GM18870 (cell line): Measurements from ENCODE around the gene PWWP2B.

Experiments
- ATAC-seq: cut with Tn5 transposase; IDR thresholded peaks from one replicate; pipeline ENCODE4 v1.9.1; 2021; ENCODE audit warnings: moderate library complexity; ENCODE audit not compliant: unreplicated experiment

The PWWP2B gene

GRCh38 chr10:132455986-132456847 lies 59.2 kb downstream of the PWWP2B start:
- ATAC-seq, result no peak

DNA sequence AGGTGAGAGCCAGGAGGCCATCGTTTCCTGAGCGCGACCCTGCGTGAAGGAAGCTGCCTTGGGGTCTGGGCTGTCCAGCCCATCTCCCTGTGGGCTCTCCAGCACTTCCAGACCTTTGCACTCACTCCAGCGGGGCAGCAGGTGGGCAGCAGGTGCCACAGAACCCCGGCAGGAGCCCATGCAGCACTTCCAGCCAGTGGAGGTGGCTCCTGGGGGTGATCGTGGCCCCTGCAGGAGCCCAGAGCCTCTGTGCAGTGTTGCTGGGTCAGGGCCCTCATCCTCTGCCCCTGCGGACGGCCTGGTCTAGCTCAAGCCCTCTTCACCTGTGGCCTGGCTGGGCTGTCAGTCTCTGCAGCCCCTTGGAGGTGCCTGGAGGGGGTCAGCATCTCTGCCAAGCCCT lies 59.9 kb downstream of the PWWP2B start:
- no peak for ATAC-seq

GRCh38 chr10:132457328-132458070 lies 60.5 kb downstream of the PWWP2B start:
- no peak for ATAC-seq

DNA sequence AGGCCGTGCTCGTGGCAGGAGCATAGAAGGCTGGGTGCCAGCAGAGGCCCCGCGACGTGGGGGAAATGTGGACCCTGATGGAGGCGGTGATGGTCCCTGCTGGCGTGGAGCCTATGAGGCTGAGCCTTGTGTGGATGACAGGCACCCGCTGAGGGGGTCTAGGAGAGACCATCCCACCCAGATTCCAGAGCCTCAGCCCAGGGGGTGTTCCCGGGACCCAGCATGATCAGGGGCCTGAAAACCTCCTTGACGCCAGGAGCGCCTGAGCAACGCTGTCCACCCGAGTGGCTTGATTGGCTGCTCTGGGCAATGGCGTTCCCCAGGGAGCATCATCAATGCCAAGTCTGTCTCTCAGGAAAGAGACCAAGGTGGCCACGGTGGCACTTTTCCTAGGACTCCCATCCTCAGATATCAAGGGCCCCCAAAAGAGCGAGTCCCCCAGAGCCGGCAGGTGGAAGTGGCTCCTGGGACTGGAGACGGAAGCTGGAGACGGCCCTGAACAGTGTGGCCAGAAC lies 61.1 kb downstream of the PWWP2B start:
- ATAC-seq, result no peak

- no peak for ATAC-seq
These were observed 61.7 kb downstream of the PWWP2B start for GRCh38 chr10:132458586-132459300.

GRCh38 chr10:132459301-132460003 lies 62.5 kb downstream of the PWWP2B start:
- ATAC-seq, result no peak

- no peak for ATAC-seq
These were observed 63.1 kb downstream of the PWWP2B start for GRCh38 chr10:132460071-132460470.

DNA sequence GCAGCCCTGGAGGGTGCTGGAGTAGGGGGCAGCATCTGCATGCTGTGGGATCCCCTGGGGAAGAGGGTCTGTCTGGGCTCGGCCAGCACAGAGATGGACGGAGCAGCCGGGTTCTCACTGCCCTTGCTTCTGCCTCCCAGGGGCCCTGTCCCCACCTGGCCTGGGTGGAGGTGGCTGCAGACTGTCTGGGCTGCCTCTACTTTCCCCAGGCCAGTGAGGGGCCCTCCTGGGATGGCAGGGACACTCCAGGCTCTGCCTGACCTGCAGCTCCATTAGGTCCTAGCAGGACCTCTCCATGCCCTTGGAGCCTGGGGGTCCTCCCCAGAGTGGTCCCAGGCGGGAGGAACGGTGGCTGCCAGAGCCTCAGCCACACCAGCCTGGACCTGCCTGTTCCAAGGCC lies 63.7 kb downstream of the PWWP2B start:
- no peak for ATAC-seq

DNA sequence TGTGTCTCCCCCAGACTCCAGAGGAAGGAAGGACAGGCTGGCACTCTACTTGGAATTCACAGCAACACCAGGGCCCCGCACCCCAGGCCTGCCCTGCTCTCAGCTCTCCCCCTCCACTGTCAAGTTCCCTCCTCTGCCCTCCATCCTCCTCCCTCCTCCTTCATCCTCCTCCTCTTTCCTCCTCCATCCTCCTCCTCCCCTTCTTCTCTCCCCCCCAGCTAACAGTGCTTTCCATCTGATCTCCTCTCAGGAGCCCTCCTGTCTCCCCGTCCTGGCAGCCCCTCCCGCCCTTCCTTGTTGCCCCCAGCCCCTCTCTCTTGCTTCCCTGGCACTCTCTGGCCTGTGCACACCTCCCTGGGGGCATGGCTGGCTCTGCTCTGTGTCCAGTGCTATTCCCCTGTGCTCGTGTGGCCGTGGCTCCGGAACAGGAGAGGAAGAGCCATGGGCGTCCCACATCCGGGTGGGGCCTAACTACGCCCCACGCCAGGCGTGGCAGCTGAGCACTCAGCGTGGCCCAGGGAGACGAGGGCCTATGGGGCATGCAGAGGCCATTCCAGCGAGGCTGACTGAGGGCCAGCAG lies 64.2 kb downstream of the PWWP2B start:
- no peak for ATAC-seq

- ATAC-seq, result no peak
These were observed 64.8 kb downstream of the PWWP2B start for GRCh38 chr10:132461683-132462231.

GRCh38 chr10:132462463-132463332 lies 65.7 kb downstream of the PWWP2B start:
- no peak for ATAC-seq

DNA sequence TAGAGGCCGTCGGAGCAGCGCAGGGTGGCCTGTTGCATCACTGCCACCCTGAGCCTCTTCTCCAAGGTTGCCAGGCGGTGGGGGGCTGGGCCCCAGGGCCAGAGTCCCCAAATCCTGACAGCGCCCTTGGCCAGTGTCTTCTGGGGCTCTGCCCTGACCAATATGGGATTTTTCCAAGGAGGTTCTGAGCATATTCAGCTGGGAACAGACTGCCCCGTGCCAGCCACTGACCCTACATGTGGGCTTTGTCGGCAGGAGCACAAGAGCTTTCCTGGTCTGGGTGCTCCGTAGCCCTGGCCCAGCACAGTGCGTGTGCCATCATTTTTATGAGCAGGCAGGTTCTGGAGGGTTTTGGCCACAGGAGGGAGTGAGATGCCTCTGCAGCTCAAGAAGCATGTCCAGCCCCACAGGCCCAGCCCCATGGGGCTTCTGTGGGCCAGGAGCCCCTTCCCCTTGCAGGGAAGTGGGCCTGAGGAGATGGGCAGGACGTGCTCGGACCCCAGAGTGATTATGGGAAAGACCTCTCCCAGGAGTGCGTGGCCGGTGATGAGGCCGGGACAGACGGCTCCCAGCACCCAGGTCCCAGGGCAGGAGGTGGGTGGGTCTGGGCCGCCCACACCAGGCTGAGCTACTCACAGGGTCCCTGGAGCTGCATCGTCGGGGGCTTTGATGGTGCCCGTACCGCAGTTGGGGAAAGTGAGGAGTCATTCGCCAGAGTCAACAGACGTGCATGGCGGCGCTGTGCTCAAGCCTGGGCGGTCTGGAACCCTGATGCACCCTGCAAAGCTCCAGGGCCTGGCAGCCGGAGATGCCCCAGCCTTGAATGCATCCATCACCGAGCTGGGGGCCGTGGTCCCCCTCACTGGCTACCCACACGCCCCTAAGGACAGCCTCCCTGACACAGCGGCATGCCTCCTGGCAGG lies 66.6 kb downstream of the PWWP2B start:
- ATAC-seq, result no peak

DNA sequence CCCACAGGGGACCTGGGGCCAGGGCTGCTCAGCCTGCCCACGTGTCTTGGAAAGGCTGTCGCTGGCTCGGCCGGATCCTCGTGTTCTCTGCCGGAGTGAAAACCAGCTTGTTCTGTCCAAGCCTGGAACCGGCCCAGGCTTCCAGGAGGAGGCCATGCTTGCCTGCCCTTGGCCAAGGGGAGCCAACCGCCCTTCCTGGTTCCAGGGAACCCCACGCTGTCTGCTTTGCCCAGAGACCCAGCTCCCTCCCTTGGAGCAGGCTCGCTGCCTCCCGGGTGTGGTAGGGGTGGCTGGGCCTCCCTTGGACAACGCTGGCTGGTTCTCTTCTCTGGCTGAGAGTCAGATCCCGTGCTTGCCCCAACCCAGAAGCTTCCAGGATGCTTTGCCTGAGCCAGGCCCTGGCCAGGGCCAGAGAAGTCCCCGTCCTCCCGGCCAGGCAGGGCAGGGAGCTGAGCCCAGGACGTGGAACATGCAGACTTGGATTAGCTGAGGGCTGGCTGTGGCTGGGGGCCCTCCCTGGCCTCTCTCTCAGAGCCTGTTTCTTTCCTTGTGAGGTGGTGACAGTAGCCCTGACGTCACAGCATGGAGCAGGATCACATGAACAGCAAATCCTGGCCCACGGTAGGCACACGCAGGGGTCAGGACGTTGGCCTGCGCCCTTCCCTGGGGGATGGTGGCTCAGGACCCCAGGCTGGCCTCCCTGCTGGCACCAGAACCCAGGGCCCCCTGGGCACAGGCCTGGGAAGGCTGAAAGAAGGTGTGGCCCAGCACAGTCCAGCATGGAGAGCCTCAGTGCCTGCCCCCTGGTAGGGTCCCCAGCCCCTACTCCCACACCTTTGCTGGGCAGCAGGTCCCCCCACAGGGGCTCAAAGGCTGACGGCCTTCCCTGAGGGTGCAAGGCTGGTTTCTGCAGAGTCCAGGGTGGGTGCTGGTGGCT lies 67.5 kb downstream of the PWWP2B start:
- ATAC-seq, result no peak

GRCh38 chr10:132465193-132465888 lies 68.3 kb downstream of the PWWP2B start:
- ATAC-seq, result no peak

DNA sequence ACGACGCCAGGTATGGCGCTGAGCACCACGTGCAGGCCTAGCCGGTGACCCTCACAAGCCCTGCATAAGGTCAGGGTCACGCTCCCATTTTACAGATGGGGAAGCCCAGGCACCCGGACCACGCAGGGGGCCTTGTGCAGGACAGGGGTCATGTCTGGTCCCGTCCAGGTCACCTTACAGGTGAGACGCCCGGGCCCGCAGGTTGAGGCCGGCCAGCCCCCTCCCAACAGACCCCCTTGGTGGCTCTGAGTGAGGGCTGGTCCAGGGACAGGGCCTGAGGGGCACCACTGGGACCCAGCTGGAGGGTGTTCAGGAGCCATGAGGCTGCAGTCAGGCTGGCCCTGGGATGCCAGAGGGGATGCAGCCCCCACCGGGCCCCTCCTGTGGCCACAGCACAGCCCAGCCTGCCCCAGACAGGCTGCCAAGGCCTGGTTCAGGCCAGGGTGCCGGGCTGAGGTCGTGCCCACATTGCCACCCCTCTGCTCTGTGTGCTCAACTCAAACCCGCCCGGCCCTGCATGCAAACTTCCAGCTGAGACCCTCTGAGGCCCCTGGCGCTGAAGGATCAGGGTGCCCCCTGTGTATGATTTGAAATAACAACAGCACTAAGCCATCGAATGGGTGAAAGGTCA lies 69.0 kb downstream of the PWWP2B start:
- no peak for ATAC-seq
